Activated gamma-delta T cell (primary cell): ENCODE measurements around the gene GIMAP8.
"Not testable (repeated sequence)": the region's sequence is repeated elsewhere in the genome, so short reads cannot be mapped to it uniquely, and the experiment has no call there.

Source experiments
- DNase-seq: peaks from one replicate; lab custom pipeline; 2025; lab: John Stamatoyannopoulos, UW

Gene GIMAP8

DNA sequence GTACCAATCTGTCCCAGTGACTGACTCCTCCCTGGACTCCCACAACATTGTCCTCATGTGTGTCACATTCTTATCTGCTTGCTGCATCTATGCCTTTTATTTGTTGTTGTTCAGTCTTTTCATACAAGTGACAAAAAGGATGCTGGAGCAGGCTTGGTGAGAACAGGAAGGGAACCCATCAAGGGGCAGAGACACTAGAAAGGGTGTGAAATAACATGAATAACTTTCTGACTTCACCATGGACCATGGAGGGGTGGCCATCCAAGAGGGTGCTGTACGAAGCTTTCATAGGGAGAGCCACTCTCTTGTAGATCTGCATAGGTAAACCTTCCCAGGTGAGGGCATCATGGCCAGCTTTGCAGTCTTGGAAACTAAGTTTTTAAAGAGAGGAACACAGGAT lies 14.5 kb downstream of the GIMAP8 start:
- no peak for DNase-seq

DNA sequence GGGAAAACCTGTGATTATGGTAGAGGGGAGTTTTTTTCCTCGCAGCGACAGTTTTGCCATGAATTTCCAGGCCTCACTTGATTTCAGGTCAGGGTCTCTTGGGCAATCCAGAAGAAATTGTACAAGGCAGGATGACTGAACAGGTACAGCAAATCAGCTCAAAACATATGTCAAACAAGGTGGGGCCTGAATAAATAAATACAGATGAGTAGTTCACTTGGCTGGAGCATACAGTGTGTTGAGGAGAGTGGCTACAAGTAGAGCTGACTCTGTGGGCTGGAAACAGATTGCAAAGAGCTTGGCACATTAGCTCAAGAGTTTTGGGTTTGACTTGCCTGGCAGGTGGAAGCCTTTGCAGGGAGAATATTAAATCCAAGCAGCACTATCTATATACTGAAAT lies 15.0 kb downstream of the GIMAP8 start:
- DNase-seq, result no peak

DNA sequence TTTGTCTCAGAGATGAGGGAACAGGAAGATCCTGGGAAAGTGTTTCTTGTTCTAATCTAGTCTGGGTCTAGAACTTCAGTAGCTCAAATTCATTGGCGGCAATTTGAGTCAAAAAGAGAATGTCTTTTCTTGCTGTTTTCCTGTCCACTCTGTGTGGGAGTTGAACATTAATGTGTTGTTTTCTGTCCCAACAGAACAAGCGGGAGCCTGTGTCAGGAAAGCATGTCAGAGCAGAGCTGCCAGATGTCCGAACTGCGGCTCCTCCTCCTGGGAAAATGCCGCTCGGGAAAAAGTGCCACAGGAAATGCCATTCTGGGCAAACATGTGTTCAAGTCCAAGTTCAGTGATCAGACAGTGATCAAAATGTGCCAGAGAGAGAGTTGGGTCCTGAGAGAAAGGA lies 16.0 kb downstream of the GIMAP8 start:
- DNase-seq, result no peak

DNA sequence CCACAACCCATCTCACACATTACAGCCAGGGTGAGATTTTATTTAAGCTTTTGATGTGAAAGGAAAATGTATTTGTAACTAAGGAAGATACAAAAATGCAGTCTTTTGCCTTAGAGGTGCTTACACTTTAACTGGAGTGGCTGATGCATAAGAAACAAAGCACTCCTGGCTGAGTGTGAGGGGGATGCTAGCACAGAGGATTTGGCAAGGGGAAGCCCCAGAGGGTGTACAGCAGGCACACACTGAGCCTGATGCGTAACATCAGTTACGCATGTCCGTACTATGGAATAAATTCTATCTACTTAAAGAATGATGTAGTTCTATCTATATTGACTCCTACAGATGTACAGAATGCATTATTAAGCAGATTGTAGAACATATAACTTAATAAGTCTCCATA lies 17.8 kb downstream of the GIMAP8 start:
- DNase-seq, result no peak

DNA sequence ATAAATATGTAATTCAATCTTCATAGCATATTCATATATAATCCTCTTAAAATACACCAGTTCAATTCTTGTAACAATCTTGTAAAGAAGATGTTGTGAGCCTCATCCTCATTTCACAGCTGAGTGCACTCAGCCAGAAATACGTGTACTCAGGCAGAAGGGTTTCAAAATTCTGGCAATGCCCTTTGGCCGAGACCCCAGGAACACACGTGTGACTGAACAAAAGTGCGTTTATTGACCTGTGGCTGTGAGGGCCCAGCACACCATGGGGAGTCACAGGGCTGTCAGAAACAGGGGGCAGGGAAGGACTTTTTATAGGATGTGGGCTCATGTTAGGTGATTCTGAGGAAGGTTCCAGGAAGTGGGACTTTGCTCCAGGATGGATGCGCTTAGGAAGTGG lies 21.5 kb downstream of the GIMAP8 start:
- no peak for DNase-seq

DNA sequence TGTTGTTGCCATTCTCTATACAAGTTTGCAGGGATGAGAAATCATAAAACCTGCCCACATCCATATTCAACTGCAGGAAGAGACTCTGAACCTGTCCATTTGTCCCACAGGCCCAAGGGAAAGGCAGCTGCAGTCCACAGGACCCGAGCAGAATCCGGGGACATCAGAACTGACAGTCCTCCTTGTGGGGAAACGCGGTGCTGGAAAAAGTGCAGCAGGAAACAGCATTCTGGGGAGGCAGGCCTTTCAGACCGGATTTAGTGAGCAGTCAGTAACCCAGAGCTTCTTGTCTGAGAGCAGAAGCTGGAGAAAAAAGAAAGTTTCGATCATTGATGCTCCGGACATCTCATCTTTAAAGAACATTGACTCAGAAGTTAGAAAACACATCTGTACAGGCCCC lies 23.5 kb downstream of the GIMAP8 start:
- DNase-seq, result no peak

DNA sequence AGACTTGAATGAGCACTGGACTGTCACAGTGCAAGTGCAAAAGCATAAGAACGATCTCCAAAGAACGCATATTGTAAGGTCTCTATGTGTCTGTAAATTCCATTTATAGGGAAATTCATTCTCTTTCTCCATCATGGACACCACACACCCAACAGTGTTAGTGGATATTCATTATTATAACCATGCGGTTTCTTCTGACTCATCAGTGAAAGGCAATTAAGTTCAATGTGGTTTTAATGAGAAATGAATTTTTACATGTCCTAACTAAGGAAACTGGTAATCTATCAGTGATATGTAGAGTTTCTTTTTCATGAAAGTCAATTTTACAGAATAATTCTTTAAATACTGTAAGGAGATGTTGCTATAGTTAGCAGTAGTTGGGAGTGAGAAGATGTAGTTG lies 25.9 kb downstream of the GIMAP8 start:
- DNase-seq, result no peak

DNA sequence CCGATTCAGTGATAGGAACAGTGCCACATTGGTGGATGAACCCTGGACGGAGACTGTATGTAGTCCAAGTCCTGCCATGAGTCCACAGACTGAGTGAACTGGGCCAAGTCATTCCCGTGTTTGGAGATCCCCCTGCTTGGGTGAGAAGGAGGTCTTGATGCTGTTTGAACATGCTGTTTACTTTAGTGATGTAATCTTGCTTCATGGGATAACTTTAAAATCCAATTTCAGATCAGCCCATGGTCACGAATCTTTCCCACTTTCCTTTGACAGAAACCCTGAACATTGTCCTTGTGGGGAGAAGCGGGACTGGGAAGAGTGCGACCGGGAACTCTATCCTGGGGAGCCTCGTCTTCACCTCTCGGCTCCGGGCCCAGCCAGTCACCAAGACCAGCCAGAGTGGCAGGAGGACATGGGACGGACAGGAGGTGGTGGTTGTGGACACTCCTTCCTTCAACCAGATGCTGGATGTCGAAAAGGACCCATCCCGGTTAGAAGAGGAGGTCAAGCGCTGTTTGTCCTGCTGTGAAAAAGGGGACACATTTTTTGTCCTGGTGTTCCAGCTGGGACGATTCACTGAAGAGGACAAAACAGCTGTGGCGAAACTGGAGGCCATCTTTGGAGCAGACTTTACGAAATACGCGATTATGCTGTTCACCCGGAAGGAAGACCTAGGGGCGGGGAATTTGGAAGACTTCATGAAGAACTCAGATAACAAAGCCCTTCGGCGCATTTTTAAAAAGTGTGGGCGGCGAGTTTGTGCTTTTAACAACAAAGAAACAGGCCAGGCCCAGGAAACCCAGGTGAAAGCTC lies 26.6 kb downstream of the GIMAP8 start:
- no peak for DNase-seq

DNA sequence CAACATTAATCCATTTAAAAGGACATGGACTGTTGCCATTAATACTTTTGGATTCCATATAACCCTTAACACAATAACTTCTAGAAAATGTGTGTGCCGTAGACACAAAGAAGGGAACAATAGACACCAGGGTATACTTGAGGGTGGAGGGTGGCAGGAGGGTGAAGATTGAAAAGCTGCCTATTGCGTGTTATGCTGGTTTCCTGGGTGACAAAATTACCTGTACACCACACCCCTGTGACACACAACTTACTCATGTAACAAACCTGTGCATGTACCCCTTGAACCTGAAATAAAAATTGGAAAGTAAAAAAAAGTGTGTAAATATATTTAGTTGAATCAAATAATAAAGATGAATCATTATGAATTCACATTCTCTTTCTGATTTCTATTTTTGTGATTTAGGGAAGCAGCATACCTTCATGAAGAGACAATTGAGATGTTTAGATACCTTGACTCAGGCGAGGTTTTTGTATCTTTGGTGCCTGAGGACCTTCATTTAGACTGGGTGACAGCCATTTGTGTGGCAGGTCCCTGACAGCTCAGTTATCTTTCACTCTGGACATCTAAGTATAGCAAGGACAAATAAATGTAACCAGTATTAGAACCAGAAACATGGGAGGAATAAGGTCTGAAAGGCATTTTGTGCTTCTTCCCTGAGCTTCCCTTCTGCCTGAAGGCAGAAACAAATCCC lies 28.7 kb downstream of the GIMAP8 start:
- no peak for DNase-seq

DNA sequence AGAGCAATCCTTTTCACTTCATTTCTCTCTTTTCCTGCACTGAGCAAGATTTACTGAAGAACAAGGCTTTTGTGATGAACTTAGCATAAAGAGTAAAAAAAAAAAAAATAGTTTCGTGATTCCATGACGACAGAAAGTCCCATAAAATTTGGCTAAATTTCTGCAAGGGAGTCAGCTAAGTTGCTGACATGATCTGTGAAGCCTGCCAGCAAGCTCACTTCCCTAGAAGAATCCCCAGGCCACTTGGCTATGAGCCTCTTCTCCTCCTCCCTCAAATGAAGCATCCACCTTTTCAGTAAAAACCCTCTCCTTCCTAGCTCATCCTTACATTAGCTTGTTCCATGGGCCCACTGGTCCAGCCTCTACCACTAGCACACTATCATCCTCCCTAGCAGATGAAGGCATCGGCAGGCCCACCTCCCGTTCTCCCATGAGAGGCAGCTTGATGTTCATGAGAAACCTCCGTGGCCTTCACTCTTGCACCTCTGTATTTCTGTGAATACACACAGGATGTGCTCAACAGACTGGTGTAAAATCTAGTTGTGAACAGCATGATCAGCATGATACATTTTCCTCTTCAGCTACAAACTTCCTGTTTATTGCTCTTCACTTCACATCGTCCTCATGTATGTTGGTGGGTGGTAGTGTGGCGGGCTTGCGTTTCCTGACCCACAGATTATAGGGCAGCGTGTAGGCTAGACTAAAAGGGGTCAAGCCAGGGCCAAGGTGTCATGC lies 30.9 kb downstream of the GIMAP8 start:
- no peak for DNase-seq

DNA sequence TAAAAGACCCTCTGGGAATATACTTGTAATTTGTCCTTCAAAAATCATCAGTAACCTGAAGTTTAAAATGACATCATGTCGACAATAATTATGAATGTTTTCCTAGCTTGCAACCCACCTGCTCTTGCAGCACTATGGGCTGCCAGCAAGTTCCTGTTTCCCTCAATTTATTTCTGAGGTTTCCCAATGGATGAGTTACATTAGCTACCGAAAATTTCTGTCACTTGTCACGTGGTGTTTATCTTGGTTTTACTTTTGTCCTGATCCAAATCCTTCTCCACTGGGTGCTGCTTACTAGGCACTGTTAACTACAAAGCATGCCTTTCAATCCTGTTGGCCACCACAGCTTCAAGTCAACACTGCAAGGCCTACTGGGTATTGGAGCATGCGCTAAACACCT lies 31.5 kb downstream of the GIMAP8 start:
- no peak for DNase-seq

DNA sequence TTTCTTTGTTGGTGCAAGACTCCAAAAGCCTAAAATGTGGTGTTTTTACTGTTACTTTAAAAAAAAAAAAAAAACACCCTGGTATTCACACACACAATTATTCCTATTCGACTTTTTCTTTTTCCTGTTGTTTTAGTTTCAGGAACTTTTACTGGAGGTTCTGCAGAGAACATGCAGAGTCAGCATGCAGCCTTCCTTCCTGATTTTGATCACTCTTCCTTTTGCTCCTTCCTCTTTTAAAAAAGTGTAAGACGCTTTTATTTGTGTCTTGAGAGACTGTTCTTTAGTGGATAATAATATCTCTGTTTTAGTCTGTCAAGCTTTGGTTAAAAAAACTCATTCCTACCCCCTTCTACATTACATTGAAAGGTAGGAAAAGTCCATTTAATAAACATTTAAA lies 33.1 kb downstream of the GIMAP8 start:
- DNase-seq, result not testable (repeated sequence)

DNA sequence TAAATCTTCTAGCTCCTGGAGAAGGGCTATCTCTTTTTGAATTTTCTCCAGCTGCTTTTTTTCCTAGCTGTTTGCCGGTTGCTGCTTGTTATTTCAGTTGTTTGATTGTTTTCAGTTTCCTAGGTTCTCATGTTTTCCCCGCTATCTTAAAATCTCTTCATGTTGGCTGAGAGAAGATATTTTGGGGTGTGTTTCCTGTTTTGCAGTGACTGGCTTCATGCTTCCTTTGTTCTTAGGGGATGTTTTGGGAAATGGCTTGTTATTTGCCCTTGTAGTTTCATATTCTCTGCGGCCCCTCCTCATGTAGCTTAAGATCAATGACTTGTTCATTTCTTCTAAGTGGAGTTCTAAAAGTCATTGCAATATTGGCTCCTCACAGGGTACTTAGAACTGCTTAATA lies 33.6 kb downstream of the GIMAP8 start:
- not testable (repeated sequence) for DNase-seq

DNA sequence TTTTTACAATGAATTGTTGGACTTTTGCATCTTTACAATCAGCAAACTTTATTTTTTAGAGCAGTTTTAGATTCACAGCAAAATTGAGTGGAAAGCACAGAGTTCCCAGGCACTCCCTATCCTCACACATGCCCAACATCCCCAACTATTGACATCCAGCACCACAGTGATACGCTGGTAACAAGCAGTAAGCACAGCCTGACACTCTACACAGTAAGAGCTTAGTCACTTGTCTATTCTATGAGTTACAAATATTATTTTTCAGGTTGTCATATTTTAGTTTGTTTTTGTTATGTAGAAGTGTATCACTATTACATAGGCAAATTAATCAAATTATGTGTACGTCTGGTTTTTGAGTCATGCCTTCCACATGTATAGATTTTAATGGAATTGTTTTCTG lies 37.2 kb downstream of the GIMAP8 start:
- DNase-seq, result no peak

DNA sequence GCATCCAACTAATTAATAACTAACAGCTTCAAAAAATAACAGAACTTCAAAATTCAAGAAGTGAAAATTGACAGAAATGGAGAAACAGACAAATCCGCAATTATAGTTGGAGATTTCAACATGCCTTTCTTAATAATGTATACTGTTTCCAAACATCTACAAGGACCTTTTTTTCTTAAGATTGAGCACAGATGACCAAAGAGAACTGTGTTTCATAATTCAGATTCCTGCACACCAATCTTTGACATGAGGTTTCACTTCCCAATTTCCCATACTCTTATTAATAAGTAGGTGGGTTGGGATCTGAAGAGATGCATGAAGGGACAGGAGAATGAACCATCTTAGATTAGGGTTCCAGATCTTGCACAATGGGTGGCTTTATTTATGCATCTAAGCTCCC lies 39.4 kb downstream of the GIMAP8 start:
- no peak for DNase-seq

DNA sequence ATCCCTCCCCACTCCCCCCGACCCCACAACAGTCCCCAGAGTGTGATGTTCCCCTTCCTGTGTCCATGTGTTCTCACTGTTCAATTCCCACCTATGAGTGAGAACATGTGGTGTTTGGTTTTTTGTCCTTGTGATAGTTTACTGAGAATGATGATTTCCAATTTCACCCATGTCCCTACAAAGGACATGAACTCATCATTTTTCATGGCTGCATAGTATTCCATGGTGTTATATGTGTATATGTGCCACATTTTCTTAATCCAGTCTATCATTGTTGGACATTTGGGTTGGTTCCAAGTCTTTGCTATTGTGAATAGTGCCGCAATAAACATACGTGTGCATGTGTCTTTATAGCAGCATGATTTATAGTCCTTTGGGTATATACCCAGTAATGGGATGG lies 43.0 kb downstream of the GIMAP8 start:
- DNase-seq, result not testable (repeated sequence)

DNA sequence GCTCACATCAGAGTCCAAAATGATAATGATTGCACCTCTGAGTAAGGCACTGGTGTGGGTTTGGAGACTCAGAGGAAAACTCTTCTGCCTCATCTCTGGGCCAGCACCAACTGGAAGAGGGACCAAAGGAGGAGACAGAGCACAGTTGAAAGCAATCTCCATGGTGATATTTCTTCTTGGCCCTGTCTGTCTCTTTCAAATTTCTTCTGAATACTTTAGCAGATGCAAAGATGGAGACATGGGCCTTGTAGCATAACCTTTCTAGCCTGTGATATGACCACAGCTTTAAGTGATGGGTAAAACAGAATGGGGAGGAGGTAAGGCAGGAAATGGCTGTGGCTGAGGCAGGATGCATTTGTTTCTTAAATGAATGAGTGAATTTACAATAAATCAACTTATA lies 52.1 kb downstream of the GIMAP8 start:
- DNase-seq, result no peak

DNA sequence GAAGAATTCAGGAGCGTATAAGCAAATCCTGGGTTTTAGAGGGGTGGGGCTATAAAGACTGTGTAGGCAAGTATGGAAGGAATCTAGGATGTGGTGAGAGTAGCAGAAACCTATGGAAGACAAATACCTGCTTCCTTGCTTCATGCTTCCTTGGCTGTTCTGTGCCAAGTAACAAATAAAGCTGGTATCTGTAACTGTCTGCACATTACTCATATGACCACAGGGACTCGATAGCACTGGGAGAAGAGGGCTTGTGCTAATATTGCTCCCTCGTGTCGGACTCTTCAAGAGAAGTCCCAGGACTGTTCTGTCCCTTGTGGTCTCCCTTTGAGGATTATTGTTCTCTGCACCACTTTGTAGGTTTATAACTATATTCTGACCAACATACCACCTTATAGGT lies 52.7 kb downstream of the GIMAP8 start:
- DNase-seq, result no peak

DNA sequence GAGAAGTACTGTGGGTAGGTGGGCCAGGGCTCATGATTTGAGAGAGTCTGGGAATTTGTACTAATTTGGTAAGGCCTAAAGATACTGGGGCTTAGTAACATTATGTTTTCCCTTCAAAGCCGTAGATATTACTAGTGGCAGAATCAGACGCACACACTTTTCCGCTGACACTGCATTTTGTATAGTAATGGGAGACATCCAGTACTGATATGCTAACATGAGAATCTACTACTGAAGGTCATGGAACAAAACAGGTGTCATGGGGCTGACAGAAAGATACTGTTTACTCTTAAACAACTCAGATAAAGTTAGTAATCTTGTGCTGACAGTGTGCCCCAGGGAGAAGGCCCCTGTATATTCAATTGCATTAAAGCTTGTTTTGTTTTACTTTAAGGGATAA lies 53.2 kb downstream of the GIMAP8 start:
- no peak for DNase-seq

DNA sequence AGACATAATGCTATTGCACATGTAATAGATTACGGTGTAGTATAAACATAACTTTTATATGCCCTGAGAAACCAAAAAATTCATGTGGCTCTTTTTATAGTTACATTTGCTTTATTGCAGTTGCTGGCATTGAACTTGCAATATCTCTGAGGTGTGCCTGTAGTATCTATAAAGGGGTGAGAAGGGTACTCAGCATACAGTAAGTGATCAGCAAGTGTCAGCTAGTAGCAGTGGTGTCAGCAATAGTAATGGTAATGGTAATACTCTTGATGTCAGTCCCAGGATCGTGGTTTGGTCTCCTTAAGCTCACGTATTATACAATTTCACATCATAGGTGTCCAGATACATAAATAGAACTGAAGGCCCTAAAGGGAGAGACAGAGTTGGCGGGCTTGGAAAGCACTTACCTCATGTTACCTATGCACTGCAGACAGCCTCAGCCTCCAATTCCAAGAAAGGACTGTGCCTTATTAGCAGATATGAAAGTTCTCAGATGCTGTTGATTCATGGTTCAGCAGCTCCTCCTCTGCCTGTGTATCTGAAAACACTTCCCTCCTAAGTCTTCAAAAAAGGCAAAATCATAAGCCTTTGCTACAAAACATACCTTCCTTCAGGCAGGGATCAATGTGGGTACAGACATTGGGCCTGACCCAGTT lies 57.6 kb downstream of the GIMAP8 start:
- DNase-seq, result no peak

DNA sequence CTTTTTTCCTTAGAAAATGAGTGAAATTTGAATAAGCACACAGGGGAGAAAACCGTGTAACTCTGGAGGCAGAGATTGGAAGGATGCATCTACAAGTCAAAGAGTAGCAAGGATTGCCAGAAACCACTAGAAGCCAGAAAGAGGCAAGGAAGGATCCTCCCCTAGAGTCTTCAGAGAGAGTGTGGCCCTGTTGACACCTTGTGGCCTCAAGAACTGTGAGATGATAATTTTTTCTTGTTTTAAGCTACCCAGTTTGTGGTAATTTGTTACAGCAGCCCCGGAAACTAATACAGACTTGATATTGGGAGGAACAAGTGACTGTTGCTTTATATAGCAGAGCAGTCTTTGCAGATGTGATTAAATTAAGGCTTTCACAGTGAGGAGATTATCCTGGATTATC lies 60.6 kb downstream of the GIMAP8 start:
- no peak for DNase-seq

DNA sequence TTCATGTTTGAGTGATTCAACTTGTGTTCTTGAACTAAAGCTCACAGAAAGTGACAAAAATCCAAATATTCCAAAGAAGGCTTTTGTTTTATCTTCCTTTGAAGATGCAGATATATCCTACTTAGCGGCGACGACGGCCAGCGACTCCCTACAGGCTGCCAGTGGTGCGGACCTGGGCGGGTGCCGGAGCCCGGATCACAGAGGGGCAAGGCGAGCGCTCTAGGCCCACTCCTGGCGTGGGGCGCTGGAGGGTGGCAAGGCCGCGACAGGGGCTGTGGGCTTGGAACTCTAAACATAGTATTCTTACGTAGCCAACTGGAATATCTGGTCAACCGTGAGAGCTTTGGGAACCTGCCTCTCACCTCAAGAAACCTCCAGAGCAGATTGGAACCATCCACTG lies 63.3 kb downstream of the GIMAP8 start:
- no peak for DNase-seq
